Measurements from ENCODE around the gene MIGA2.

DNA sequence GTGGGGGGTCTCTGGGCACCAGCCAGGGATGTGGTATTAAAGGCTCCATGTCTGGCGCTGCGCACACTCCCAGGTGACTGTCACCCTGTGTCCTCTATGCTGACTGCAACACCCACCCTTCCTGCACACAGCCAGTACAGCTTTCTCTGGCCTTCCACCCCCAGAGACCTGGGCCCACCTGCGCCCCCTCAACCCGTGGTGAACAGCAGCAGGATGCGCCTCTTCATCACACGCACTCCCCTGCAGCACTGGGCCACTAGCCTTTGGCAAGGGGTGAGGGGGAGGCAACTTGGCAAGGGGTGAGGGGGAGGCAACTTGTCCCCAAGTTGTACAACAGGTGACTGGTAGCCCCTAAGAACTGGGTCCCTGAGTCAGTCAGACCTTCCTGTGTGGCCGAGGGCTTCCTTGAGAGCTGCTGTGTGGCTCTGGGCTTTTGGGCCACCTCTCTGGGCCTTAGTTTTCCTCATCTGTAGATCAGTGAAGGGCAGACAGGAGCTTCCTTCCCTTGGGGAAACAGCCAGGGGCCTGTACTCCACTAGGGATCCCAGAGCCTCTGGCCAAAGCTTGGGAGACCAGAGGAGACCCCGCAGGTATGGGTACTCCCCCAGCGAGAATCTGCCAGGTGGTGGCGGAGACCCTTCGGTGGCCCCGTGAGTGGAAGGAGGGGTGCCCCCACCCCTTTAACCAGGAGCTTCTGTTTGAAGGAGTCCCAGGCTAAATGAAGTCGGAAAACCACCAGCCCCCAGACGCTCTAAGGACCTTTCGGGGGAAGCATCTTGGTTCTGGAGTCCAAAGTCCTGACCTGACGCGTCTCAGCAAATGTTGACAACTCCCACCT, 69.7 kb downstream of the MIGA2 start:
- TF ChIP-seq, protein P1, sequence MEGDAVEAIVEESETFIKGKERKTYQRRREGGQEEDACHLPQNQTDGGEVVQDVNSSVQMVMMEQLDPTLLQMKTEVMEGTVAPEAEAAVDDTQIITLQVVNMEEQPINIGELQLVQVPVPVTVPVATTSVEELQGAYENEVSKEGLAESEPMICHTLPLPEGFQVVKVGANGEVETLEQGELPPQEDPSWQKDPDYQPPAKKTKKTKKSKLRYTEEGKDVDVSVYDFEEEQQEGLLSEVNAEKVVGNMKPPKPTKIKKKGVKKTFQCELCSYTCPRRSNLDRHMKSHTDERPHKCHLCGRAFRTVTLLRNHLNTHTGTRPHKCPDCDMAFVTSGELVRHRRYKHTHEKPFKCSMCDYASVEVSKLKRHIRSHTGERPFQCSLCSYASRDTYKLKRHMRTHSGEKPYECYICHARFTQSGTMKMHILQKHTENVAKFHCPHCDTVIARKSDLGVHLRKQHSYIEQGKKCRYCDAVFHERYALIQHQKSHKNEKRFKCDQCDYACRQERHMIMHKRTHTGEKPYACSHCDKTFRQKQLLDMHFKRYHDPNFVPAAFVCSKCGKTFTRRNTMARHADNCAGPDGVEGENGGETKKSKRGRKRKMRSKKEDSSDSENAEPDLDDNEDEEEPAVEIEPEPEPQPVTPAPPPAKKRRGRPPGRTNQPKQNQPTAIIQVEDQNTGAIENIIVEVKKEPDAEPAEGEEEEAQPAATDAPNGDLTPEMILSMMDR (conservative IDR thresholded peaks at IDR 0.05; ENCODE audit: low read length), result no peak
- no peak for TF ChIP-seq EZH2phosphoT487 (IDR thresholded peaks at IDR 0.05; ENCODE audit: borderline replicate concordance, low read depth, low read length)

Measured in OCI-LY7 (cell line).